PC-9 (cell line): ENCODE measurements around the gene FASTKD2. TPM values are rescaled to one million over a fixed set of nuclear protein-coding genes. Genes with fewer than 3 reads are reported as not detected.

Source experiments
- BruUV-seq: library from RNA; stranded (reverse); fragments of 400-500 nt; replicated peaks from 2 replicates; lab custom pipeline; 2021; lab: Mats Ljungman, UMichigan
- CTCF ChIA-PET: fragments of 300-600 bp; sonication (Branson Sonifier 250); formaldehyde crosslinking; loops from one replicate; lab custom pipeline; 2022; ENCODE audit warnings: antibody characterized with exemption; lab: Charles Lee
- POLR2A ChIA-PET: fragments of 300-600 bp; sonication (Branson Sonifier 250); formaldehyde crosslinking; loops from one replicate; lab custom pipeline; 2022; ENCODE audit warnings: antibody characterized with exemption; ENCODE audit not compliant: unreplicated experiment; lab: Charles Lee
- DNase-seq, 2 experiments: peaks; one replicate each; pipeline versions ENCODE4 v3.0.0 to v3.0.0-alpha.2; 2015 to 2022; ENCODE audit warnings: mixed read lengths in 1 of 2
- H2AFZ ChIP-seq: fragments of 200-600 bp; sonication (generic); 2 replicates; pipeline ENCODE4 v1.8.1; 2017; ENCODE audit warnings: antibody characterized with exemption
- H3F3A ChIP-seq: fragments of 200-600 bp; sonication (generic); 2 replicates; pipeline ENCODE4 v1.8.1; 2017; ENCODE audit warnings: antibody characterized with exemption, mild to moderate bottlenecking, low read depth; ENCODE audit not compliant: insufficient read depth
- H3K27ac ChIP-seq: fragments of 200-600 bp; sonication (generic); 2 replicates; pipeline ENCODE4 v1.6.1; 2016; ENCODE audit warnings: mixed run types
- H3K27me3 ChIP-seq: fragments of 200-600 bp; sonication (generic); 2 replicates; pipeline ENCODE4 v1.6.1; 2016; ENCODE audit warnings: low read depth, mixed run types; ENCODE audit not compliant: insufficient read depth
- H3K36me3 ChIP-seq: fragments of 200-600 bp; sonication (generic); 2 replicates; pipeline ENCODE4 v1.6.1; 2016; ENCODE audit warnings: low read depth, mixed run types
- H3K4me1 ChIP-seq: fragments of 200-600 bp; sonication (generic); replicated peaks from 2 replicates; pipeline ENCODE4 v1.6.1; 2016; ENCODE audit warnings: mixed run types; ENCODE audit not compliant: insufficient read depth
- H3K4me2 ChIP-seq: fragments of 200-600 bp; sonication (generic); 2 replicates; pipeline ENCODE4 v1.6.1; 2017; ENCODE audit warnings: mixed run types
- H3K4me3 ChIP-seq: fragments of 200-600 bp; sonication (generic); 2 replicates; pipeline ENCODE4 v1.6.1; 2016; ENCODE audit warnings: mixed run types
- H3K79me2 ChIP-seq: fragments of 200-600 bp; sonication (generic); 2 replicates; pipeline ENCODE4 v1.6.1; 2017; ENCODE audit warnings: low read depth, mixed run types
- H3K9me2 ChIP-seq: fragments of 200-600 bp; sonication (generic); 2 replicates; pipeline ENCODE4 v1.8.1; 2017; ENCODE audit warnings: mild to moderate bottlenecking; ENCODE audit not compliant: insufficient read depth
- H3K9me3 ChIP-seq: fragments of 200-600 bp; sonication (generic); 2 replicates; pipeline ENCODE4 v1.8.1; 2016; ENCODE audit warnings: low read depth; ENCODE audit not compliant: insufficient read depth
- H4K20me1 ChIP-seq: fragments of 200-600 bp; sonication (generic); 2 replicates; pipeline ENCODE4 v1.8.1; 2017; ENCODE audit not compliant: insufficient read depth
- EZH2 ChIP-seq: fragments of 200-600 bp; sonication (generic); IDR thresholded peaks from 2 replicates; pipeline ENCODE4 v1.8.0; 2017; ENCODE audit warnings: antibody characterized with exemption, low read depth
- intact Hi-C: fragments of 100-400 bp; cut with micrococcal nuclease; formaldehyde crosslinking; loops from one replicate; pipeline ENCODE4 v1.10.0; 2022; ENCODE audit not compliant: unreplicated experiment
- total RNA-seq: library from RNA; stranded (reverse); gene quantifications from 2 replicates; pipeline ENCODE4 v1.2.3, GENCODE V29; 2021
- TF ChIP-seq, protein P1 (sequence below): fragments of 200-600 bp; sonication (generic); conservative IDR thresholded peaks from 2 replicates; pipeline ENCODE4 v1.6.1; 2017; ENCODE audit warnings: mixed run types, antibody characterized with exemption, mild to moderate bottlenecking, moderate library complexity

FASTKD2 gene
- total RNA-seq, 1 experiment from 2014 or later = 12.1 TPM

DNA sequence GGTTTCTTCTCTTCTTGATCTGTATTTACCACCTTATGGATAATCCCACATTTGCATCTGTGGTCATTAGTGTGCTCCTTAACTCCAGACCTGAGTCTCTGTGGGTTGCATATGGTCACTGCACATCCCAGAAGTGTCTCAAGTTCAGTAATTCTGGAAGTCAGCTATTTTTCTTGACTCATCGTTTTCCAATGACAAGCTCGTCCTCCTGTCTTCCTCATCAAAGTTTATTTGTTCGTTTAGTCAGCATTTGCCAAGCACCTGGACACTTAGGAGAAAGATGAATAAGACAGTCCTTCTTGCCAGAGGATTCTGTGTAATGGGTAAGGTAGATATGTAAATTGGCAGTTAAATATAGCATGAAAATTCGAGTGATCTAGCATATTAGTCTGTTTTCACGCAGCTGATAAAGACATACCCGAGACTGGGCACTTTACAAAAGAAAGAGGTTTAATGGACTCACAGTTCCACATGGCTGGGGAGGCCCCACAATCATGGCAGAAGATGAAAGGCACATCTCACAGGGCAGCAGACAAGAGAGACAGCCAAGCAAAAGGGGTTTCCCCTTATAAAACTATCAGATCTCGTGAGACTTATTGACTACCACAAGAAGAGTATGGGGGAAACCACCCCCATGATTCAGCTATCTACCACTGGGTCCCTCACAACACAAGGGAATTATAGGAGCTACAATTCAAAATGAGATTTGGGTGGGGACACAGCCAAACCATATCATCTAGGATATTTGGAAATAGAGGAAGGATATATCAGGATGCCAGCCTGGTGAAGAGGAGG, 19.4 kb downstream of the FASTKD2 start:
- H3K9me3 ChIP-seq = no peaks in the 10 kb centered on the region
- ChIA-PET POLR2A (no interaction called here), CTCF (no interaction called here)
- H3K27ac ChIP-seq = no peak overlapping the region
- no peaks in the 10 kb centered on the region for H3K27me3 ChIP-seq
- peaks cover 5% of the 10 kb centered on the region for H4K20me1 ChIP-seq
- no peaks in the 10 kb centered on the region for H3K9me2 ChIP-seq
- BruUV-seq = no TSS peak
- 0 out of 2 replicates have a peak, but pooled peaks cover 11% of the 10 kb centered on the region for H3K36me3 ChIP-seq
- no peak for TF ChIP-seq EZH2
- TF ChIP-seq, protein P1, sequence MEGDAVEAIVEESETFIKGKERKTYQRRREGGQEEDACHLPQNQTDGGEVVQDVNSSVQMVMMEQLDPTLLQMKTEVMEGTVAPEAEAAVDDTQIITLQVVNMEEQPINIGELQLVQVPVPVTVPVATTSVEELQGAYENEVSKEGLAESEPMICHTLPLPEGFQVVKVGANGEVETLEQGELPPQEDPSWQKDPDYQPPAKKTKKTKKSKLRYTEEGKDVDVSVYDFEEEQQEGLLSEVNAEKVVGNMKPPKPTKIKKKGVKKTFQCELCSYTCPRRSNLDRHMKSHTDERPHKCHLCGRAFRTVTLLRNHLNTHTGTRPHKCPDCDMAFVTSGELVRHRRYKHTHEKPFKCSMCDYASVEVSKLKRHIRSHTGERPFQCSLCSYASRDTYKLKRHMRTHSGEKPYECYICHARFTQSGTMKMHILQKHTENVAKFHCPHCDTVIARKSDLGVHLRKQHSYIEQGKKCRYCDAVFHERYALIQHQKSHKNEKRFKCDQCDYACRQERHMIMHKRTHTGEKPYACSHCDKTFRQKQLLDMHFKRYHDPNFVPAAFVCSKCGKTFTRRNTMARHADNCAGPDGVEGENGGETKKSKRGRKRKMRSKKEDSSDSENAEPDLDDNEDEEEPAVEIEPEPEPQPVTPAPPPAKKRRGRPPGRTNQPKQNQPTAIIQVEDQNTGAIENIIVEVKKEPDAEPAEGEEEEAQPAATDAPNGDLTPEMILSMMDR = no peak
- H3K4me1 ChIP-seq = no peaks in the 10 kb centered on the region
- H3F3A ChIP-seq = no peaks in the 10 kb centered on the region
- no peaks in the 10 kb centered on the region for H3K79me2 ChIP-seq
- intact Hi-C loops = no loop called here
- H3K4me3 ChIP-seq = no peak overlapping the region
- no peak for DNase-seq
- no peak overlapping the region for H3K4me2 ChIP-seq
- H2AFZ ChIP-seq = no peak overlapping the region

DNA sequence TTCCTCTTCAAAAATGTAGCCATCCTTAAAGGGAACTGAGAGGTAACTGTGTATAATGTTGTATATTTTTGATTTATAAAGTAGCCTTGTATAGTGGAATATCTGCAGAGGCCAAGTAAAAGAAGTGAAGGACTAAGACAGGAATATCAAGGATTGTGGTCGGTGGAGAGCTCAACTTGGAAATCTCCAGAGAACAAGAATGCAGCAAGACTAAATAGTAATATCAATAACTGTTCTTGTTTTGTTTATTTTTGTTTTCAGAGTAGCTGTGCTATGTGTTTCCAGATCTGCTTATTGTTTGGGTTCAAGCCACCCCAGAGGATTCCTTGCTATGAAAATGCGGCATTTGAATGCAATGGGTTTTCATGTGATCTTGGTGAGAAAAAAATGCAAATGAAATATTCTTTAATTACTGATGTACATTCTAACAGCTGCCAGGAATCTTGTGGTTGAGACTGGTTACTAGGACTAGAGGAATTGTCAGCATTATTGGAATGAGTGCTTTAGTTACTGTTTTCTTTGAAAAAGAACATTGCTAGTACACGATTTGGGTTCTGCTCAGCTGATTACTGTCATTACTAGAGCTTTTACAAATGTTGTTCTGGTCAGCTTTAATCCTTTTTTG, 25.0 kb downstream of the FASTKD2 start:
- no peak overlapping the region for H3K4me3 ChIP-seq
- no peaks in the 10 kb centered on the region for H4K20me1 ChIP-seq
- no peaks in the 10 kb centered on the region for H3K27me3 ChIP-seq
- no peak overlapping the region for H3K27ac ChIP-seq
- no peak overlapping the region for H3K4me2 ChIP-seq
- TF ChIP-seq, protein P1 = no peak
- no peak for TF ChIP-seq EZH2
- no peak overlapping the region for H2AFZ ChIP-seq
- DNase-seq = no peak
- CTCF ChIA-PET = no interaction called here
- intact Hi-C loops = no loop called here
- no peaks in the 10 kb centered on the region for H3K9me3 ChIP-seq
- H3K36me3 ChIP-seq = peaks cover 2% of the 10 kb centered on the region; the same call in 1 of the 2 replicates
- no peaks in the 10 kb centered on the region for H3K4me1 ChIP-seq
- H3K9me2 ChIP-seq = no peaks in the 10 kb centered on the region
- no peaks in the 10 kb centered on the region for H3F3A ChIP-seq
- POLR2A ChIA-PET = no interaction called here
- no TSS peak for BruUV-seq
- no peaks in the 10 kb centered on the region for H3K79me2 ChIP-seq

GRCh38 chr2:206792645-206793044, 27.2 kb downstream of the FASTKD2 start:
- H3K79me2 ChIP-seq = no peaks in the 10 kb centered on the region
- no peak for DNase-seq
- no peaks in the 10 kb centered on the region for H3F3A ChIP-seq
- H3K4me2 ChIP-seq = no peak overlapping the region
- no peak overlapping the region for H3K4me3 ChIP-seq
- TF ChIP-seq, protein P1 = no peak
- TF ChIP-seq EZH2 = no peak
- no peaks in the 10 kb centered on the region for H4K20me1 ChIP-seq
- CTCF ChIA-PET = interaction anchor here (0.6 kb wide), 1 partner anchor 151 kb away, joined by 4 read pairs; no protein-coding TSS in a partner anchor
- no TSS peak for BruUV-seq
- H3K4me1 ChIP-seq = no peaks in the 10 kb centered on the region
- no peaks in the 10 kb centered on the region for H3K27me3 ChIP-seq
- intact Hi-C loops = no loop called here
- no peak overlapping the region for H2AFZ ChIP-seq
- POLR2A ChIA-PET = interaction anchor here (0.7 kb wide), 1 partner anchor 713 kb away, joined by 5 read pairs; no protein-coding TSS in a partner anchor
- no peaks in the 10 kb centered on the region for H3K9me3 ChIP-seq
- H3K27ac ChIP-seq = no peak overlapping the region
- no peaks in the 10 kb centered on the region for H3K9me2 ChIP-seq
- peaks cover 2% of the 10 kb centered on the region; the same call in 1 of the 2 replicates for H3K36me3 ChIP-seq
